NCI-H2107 treated with DMSO at 0.1 percent for 48 hours (cell line): Measurements from ENCODE around the gene PEAK3.
A peak's percentile ranks its signal among the peaks of the same experiment; 100 is the strongest.
"Not testable (repeated sequence)": the region's sequence is repeated elsewhere in the genome, so short reads cannot be mapped to it uniquely, and the experiment has no call there.

Source experiments
- DNase-seq: peaks from one replicate; lab custom pipeline; 2025; ENCODE audit not compliant: unreplicated experiment; lab: John Stamatoyannopoulos, UW

PEAK3 gene

DNA sequence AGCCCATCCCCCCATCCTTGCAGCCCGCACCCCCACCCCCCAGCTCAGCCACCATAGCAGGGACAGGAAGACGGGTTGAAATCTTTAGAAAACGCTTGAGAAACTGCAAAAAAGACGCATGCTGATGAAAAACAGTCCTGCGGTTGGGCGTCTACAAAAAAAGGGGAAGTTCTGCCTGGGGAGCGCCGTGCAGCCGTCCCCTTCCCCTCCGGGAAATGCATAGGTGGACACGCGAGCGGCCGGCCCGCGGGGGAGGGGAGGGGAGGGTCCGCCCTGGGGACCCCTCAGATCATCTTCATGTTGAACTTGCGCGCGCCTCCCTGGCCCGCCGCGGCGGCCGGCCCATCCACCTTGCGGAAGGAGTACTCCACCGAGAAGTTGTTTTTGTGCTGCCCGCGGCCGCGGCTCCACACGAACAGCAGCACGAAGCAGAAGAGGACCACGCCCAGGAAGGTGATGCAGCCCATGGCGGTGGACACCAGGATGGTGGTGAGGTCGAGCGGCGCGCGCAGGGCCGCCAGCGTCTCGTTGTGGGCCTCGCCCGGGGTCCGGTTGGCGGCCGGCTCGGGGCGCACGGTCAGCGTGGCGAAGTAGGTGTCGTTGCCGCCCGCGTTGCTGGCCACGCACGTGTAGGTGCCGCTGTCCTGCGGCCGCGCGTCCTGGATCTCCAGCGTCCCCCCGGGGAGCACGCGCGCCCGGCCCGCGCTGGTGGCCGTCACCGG lies 7.9 kb upstream of the PEAK3 start:
- no peak for DNase-seq

DNA sequence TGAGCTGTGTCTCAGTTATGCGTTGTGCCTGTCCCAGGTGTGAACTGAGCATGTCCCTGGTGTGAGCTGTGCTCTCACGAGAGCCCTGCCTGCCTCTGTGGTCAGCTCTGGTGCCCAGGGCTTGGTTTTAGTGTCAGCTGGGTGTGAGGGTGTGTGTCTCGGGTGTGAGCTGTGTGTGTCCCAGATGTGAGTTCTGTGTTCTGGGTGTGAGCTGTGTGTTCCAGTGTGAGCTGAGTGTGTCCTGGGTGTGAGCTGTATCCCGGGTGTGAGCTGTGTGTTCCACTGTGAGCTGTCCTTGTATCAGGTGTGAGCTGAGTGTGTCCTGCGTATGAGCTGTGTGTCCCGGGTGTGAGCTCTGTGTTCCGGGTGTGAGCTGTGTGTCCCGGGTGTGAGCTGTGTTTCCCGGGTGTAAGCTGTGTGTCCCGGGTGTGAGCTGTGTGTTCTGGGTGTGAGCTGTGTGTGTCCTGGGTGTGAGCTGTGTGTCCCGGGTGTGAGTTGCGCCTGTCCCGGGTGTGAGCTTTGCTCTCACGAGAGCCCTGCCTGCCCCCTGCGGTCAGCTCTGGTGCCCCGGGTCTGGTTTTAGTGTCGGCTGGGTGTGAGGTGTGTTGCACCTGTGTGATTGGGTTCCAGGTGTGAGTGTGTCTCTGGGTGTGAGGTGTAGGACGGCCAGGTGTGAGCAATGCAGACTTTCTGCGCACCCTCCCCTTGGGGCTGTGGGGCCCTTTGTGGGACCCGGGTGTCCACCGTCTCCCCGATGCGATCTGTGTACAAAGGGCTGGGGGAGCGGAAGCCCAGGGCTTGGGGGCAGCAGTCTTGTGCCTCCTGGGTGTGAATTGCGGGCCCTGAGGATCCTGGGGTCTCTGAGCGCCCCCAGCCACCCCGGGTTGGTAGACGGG lies 7.1 kb upstream of the PEAK3 start:
- no peak for DNase-seq

DNA sequence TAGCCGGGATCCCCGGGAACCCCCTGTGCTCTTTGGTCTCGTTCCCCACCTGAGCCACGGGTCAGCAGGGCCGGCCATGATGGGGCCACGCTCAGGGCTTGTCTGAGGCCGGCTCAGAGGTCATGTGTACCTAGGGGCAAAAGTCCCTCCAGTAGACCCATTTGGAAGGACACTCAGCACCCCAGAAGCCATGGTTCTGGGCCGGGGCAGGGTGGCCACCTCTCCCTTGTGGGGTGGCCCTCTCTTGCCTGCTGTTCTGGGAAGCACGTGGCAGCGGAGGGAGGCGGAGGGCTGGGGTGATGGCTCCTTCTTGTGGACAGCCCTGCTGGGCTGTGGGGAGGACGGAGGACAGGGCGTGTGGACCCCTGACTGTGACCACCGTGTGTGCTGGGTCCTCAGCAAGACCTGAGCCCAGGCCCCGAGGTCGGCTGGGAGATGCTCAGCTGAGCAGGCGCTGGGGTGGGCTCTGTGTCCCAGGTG lies 6.4 kb upstream of the PEAK3 start:
- DNase-seq = peak; percentile 17

DNA sequence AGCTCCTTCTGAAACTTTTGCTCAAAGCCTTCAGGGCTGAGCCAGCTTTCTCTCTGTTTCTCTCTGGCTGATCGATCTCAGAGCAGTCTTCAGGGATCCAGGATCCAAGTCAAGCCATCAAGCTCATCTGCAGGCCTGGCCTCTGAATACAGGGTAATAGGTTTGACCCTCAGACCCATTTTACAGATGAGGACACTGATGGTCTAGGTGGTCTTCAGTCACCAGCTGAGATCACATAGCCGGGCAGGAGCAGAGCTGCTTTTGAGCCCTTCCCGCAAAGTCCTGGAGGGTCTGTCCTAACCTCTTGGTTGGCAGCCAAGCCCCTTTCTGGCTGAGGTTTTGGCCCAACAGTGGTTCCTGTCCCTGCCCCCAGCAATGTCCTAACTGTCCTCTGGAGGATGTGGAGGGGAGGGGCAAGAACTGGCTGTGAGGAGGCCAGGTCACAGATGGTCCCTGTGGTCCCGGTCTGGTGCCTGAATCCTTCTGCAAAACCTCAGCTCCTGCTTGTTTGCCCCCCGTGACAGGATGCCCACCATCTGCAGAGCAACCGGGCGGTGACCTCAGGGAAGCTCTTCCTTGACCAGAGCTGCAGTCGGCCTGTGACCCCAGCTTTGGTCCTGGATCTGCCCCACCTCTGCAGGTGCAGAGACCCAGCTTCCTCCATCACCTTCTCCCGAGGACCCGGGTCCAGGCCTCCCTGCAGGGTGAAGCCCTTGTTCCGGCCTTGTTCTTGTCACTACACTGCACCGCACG lies 5.8 kb upstream of the PEAK3 start:
- DNase-seq = no peak

DNA sequence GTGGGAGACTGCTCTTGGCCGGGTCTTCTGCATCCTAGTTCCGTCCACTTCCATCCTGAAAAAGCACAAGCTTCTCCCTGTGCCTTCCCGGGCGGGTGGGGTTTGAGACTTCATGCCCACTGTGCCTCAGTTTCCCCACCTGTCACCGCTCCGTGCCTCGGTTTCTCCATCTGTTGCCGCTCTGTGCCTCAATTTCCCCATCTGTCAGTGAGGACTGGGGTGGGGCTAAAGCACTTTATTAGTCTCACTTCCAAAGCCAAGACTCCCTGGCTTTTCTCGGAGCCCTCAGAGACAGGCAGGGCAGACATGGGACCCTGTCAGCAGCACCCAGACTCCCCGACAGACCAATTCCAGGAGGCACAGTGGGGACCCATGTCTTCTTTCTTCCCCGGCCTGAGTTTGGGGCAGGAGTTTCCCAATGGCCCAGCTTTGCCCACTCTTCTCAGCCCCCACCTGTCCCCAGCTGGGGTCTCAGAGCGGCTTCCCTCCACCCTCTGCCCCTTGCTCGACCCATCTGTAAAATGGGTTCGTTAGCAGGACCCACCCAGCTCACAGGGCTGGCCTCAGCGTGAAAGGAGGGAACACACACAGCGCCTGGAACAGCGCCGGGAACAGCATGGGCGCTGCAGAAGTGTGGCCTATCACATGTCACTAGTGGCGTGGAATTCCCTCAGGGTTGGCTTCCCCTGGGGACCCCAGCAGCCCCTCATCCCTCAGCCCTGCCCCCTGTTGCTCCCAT lies 4.6 kb upstream of the PEAK3 start:
- no peak for DNase-seq

DNA sequence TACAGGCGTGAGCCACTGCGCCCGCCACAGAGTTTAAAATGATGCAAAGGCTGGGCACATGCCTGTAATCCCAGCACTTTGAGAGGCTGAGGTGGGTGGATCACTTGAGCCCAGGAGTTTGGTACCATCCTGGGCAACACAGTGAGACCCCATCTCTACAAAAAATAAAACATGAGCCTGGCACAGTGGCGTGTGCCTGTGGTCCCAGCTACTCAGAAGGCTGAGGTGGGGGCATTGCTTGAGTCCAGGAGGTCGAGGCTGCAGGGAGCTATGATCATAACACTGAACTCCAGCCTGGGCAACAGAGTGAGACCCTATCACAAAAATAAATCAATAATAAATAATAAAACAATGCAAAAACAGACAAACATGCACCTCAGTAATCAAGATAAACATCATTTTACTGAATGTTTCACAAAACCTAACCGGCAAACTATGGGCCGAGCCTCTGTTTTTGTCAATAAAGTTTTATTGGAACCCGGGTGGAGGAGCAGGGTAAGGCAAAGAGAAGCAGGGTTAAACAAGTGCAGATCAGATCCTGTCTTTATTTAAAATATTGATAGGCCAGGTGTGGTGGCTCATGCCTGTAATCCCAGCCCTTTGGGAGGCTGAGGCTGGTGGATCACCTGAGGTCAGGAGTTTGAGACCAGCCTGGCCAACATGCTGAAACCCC lies 2.0 kb upstream of the PEAK3 start:
- DNase-seq = no peak

DNA sequence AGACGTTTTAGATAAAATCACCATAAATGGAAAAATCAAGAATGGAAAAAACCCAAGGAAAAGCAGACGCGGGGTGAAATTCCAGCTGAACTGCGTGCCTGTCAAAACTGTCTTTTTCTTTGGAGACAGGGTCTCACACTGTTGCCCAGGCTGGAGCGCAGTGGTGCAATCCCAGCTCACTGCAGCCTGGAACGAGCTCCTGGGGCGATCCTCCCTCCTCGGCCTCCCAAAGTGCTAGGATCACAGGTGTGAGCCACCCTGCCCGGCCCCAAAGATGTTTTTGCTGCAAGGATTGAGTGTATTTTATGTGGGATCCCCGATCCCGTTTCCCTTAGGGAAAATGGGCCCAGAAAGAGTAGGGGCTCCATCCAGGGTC lies 875 bp upstream of the PEAK3 start:
- no peak for DNase-seq

DNA sequence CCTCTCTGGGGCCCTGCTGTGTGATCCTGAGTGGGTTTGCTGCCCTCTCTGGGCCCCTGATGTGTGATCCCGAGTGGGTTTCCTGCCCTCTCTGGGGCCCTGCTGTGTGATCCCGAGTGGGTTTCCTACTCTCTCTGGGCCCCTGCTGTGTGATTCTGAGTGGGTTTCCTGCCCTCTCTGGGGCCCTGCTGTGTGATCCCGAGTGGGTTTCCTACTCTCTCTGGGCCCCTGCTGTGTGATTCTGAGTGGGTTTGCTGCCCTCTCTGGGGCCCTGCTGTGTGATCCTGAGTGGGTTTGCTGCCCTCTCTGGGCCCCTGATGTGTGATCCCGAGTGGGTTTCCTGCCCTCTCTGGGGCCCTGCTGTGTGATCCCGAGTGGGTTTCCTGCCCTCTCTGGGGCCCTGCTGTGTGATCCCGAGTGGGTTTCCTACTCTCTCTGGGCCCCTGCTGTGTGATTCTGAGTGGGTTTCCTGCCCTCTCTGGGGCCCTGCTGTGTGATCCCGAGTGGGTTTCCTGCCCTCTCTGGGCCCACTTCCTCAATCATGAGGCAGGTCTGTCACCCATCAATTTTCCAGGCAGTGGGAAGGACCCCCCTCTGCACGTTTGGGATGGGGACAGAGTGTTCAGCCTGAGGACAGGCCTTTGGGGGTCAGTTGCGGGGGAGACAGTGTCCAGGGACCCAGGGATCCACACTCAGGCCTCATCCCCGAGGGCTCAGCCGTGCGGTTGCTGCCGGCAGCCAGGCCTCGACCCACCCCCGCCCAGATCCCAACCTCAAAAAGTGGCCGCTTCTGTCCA lies 512 bp downstream of the PEAK3 start:
- DNase-seq = not testable (repeated sequence)

DNA sequence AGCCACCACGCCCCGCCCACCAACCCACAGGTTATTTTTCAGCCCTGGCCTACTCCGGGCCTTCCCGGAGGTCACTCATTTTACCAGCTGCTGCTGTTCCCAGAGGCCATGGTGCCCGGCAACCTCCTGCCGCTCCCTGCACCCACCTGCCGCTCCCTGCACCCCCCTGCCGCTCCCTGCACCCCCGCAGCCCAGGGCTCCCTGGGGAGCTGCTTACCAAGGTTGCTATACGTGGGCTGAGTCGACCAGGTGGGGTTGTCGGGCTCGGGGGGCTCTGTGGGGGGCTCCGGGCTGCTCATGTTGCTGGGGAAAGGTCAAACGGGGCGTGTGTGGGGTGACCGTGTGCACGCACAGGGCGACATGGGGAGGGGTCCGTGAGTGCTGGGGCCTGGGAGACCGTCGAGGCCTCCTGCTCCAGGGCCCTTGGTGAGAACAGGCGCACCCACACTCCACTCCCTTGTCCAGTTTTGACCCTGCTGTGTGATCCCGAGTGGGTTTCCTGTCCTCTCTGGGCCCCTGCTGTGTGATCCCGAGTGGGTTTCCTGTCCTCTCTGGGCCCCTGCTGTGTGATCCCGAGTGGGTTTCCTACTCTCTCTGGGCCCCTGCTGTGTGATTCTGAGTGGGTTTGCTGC lies 1.2 kb downstream of the PEAK3 start:
- no peak for DNase-seq

DNA sequence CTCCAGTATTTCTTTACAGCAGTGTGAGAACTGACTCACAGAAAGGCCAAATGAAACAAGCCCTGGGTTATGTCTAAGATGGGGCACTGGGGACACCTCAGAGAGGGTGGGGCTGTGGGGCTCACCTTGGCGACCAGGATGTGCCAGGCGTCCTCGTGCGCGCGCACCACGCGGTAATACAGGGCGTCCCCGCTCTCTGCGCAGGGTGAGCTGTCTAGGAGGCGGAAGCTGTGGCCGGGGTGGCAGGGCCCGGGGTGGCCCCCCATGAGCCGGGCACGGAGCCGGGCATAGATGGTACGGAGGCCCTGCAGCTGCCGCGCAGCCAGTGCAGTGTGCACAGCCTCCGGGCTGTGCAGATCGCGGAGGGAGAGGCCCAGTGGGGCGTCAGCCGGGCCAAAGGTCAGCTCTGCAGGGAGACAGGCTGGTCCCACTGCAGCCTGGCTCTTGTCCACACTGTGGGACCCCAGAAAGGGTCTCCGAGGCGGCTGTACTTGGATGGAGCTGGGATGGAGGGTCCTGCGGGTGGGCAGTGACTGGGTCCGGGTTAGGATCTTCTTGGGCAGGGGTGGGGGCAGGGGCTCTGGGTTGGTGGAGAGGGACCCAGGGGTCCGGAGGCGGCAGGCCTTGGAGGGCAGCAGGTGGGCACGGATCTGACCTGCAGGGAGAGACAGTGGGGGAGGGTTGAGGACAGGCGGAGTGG lies 3.4 kb downstream of the PEAK3 start:
- no peak for DNase-seq

DNA sequence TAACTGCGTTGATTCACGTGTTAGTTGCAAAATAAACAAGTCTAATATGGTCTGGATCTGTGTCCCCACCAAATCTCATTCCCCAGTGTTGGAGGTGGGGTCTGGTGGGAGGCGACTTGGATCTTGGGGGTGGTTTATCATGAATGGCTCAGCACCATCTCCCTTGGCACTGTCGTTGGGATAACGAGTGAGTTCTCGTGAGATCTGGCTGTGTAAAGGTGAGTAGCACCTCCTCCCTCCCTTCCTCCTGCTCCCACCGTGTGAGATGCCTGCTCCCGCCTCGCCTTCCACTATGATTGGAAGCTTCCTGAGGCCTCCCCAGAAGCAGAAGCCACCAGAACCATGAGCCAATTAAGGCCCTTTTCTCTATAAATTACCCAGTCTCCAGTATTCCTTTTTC lies 4.8 kb downstream of the PEAK3 start:
- no peak for DNase-seq

DNA sequence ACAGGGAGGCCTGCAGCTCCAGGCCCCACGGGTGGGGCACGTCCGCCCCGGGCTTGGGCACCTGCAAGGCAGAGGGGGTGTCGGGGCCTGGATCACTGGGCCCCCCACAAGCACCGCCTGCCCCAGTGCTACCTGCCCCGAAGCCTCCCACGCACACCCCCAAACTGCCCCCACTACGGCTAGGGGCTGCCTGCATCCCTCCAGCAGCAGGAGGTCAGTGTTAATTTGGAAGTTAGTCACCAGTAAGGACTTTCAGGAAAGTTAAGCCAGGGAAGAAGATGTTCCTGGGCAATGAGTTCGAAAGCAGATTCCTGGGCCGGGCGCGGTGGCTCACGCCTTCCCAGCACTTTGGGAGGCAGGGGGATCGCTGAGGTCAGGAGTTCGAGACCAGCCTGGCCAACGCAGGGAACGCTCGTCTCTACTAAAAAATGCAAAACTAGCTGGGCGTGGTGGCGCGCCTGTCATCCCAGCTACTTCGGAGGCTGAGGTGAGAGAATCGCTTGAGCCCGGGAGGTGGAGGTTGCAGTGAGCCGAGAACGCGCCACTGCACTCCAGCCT lies 5.5 kb downstream of the PEAK3 start:
- DNase-seq = no peak

DNA sequence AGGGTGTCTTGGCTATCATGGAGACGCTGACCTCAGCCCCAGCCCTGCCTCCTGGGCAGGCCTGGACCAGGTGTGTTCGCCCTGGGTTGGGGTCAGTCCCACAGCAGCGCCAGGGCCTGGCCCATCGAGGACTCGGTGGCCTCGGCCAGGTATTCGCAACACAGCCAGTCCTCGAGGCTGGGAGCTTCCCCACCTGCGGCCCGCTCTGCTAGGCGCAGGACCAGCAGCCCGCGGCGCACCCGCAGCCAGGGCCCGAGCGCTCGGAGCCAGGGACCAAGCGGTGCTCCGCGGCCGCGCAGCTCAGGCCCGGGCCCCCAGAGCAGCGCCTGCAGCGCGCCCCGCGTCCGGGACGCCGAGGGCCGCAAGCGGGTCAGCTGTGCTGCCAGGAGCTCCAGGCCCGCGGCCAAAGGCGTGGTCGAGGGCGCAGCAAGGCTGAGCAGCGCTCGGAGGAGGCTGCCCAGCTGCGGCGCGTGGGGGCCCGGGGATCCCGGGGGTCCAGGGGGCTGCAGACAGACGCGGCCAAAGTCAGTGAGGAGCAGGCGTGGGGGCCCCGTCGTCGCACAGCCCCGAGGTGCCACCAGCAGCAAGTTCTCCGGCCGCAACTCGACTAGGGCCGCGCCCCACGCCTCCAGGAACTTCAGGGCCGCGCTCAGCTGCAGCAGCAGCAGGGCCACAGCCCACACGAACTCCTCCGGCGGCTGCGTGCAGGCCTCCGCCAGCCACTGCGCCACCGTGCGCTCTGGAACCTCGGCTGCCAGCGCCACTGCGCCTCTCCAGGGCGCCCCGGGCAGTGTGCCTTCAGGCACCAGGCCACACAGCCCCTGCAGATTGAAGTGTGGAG lies 6.2 kb downstream of the PEAK3 start:
- no peak for DNase-seq

DNA sequence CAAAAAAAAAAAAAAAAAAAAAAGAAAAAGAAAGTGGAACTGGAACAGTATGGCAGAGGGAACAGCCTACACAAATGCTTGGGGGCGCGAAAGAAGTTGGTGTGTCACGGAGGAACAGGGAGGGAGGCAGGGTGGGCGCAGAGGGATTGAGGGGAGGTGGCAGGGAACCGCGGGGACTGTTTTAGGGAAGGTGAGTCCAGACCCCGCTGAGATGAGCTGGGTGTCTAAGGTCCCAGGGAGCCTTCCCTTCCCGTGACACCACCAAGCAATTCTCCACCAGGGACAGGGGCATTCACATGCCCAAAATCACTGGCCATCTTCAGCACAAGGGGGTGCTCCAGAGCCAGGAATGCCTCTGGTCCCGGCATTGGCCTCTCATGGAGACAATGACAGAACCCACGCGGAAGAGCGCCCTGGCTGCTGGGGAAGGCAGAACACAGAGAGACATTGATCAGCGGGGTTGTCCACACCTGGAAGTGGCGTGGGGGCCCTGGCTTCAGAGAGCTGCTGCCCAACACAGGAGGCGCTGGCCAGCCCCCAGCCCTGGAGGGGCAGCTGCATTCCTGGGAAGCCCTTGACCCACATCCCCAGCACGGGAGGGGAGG lies 6.9 kb downstream of the PEAK3 start:
- DNase-seq = peak; percentile 40

DNA sequence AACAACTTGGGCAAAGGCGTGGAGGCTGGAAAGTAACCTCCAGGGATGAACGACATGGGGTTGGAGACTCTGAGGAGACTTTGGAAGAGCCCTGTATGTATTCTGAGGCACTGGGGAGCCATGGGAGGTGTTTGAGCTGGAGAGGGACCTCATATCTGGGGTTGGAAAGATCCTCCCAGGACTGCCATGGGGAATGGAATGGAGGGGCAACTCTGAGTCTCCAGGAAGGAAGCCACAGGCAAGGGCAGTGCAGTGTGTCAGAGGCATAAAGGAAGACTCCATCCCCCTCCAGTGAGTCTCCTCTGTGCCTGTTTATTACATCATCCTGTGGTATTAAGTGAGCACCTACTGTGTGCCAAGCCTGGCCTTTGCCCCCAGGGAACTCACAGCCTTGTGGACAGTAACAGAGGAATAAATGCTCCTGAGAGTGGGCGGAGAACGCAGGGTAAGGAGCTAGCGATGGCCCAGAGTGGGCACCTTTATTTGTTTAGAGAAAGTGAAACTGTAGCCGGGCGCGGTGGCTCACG lies 7.7 kb downstream of the PEAK3 start:
- no peak for DNase-seq

DNA sequence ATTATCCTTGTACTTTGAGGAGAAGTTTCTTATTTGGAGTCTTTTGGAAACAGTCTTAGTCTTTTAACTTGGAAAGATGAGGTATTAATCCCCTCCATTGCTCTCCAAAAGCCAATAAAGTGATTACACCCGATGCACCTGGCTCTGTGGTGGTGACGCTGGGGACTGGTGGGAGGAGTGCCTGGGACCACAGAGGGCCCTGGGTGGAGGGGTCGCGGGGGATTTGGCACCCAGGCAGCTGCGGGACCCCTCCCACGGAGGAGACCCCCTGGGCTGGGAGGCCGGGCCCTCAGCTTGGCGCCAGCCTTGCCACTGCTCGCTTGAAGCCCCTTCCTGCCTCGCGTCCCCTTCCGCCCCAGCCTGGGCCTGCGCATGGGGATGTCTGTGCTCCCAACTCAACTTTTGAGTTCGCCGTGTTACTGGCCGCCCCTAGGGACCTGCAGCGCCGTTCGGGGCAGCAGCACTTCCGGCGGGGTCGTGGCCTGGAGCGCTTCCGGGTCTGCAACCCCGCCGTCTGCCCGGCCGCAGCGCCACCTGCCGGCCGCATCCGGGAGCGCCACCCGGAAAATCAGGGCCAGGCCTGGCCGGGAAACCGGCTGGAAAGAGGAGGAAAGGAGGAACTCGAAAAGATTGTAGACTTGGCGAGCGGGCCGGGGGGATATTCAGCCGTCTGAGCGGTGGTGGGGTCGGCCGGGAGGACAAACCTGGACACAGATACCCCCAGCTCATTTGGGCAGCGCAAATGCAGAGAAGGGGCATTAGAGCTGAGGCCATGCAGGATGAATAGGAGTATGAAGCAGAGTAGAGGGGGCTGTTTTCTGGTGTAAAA lies 8.4 kb downstream of the PEAK3 start:
- peak; percentile 55 for DNase-seq
